Fibroblast of villous mesenchyme (primary cell): ENCODE data around the gene DSG2. TPM values are rescaled to one million over a fixed set of nuclear protein-coding genes. Genes with fewer than 3 reads are reported as not detected.
A peak's percentile ranks its signal among the peaks of the same experiment; 100 is the strongest.
"Not testable (repeated sequence)": the region's sequence is repeated elsewhere in the genome, so short reads cannot be mapped to it uniquely, and the experiment has no call there.

Experiments
- DNase-seq: peaks from one replicate; pipeline ENCODE4 v3.0.0-alpha.2; 2010; ENCODE audit warnings: low read depth
- H3K4me3 ChIP-seq: 2 replicates; pipeline ENCODE4 v1.5.1; 2011; ENCODE audit warnings: low read depth, mild to moderate bottlenecking, low read length
- total RNA-seq: library from RNA; depleted of rRNA; stranded (reverse); fragments of >200 nt; gene quantifications from 2 replicates; pipeline ENCODE4 v1.2.3, GENCODE V29; 2012
- TF ChIP-seq, protein P1 (sequence below): IDR thresholded peaks from 2 replicates; pipeline ENCODE4 v1.5.1; 2012; ENCODE audit warnings: low read depth, mild to moderate bottlenecking, low read length; ENCODE audit not compliant: insufficient read depth

The DSG2 gene
- total RNA-seq, 1 donor = 2.6 TPM

DNA sequence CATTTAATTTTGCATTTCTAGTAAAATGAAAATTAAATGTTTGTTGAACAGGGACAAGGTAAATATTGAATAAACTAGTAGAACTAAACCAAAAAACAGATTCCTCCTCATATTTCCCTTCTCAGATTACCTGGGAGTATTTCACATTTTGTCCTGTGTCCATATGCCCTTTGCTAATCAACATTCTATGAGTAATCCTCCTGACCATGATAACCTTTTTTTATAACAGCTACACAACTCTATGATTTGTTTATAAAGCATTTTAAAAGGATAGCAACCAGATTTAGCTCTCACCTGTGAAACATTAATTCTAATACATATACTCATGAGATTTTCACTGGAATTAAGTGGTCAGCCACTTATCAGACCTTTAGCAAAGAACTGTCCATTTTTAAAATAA, 7.1 kb upstream of the DSG2 start:
- TF ChIP-seq, protein P1, sequence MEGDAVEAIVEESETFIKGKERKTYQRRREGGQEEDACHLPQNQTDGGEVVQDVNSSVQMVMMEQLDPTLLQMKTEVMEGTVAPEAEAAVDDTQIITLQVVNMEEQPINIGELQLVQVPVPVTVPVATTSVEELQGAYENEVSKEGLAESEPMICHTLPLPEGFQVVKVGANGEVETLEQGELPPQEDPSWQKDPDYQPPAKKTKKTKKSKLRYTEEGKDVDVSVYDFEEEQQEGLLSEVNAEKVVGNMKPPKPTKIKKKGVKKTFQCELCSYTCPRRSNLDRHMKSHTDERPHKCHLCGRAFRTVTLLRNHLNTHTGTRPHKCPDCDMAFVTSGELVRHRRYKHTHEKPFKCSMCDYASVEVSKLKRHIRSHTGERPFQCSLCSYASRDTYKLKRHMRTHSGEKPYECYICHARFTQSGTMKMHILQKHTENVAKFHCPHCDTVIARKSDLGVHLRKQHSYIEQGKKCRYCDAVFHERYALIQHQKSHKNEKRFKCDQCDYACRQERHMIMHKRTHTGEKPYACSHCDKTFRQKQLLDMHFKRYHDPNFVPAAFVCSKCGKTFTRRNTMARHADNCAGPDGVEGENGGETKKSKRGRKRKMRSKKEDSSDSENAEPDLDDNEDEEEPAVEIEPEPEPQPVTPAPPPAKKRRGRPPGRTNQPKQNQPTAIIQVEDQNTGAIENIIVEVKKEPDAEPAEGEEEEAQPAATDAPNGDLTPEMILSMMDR = no peak
- no peak for DNase-seq
- H3K4me3 ChIP-seq = no peak overlapping the region

DNA sequence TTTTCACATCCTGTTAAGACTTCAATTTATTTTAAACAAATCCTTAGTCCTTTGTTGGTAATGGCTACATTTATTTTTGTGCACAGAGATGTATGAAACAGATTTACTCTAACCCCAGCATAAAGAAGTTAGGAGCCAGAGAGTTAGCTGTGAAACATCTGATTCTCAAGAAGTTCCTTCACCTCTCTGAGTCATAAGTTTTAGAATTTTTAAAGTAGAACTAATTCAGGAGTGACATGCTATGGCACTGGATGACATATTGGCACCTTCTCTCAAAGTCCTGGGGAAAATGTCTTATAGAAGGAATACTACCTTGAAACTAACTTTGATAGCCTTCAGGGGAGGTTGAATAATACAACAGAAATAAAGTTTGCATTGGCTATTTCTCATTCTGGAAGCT, 6.4 kb upstream of the DSG2 start:
- DNase-seq = no peak
- H3K4me3 ChIP-seq = no peak overlapping the region
- TF ChIP-seq, protein P1 = no peak

DNA sequence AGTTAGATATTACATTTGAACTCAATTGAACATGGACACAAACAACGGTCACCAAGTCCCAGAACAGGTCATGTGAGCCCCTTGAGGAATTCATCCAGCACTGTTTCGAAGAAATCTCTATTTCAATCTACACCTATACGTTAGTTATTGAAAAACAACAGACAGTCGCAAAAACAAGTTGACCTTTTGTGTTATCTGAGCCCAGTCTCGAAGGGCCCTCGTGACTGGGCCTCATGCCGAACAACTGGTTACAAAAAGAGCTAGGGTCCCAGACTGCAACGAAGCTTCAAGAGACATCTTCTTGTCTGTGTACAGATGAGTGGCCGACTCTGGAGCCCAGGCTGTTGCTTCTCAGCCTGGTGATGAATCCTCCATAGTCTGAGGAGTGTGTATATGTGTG, 5.3 kb upstream of the DSG2 start:
- H3K4me3 ChIP-seq = no peak overlapping the region
- TF ChIP-seq, protein P1 = no peak
- no peak for DNase-seq

DNA sequence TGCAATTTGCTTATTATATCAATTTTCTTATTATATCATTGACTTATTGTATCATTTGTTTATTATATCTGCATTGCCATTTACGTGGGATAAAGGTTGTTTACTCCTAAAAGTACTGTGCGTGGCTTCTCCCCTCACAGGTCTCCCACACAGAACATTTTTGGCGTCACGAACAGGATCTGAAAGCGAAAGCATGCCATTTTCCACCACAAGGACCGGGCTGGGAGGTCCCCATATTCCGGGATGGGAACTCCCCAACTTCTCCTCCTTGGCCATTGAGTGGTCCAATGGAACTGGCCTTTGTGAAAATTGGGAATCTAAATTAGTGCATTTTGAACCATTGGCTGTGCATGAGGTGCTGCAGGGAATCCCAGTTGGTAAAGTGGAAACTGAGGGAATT, 4.8 kb upstream of the DSG2 start:
- H3K4me3 ChIP-seq = no peak overlapping the region
- no peak for DNase-seq
- TF ChIP-seq, protein P1 = no peak

DNA sequence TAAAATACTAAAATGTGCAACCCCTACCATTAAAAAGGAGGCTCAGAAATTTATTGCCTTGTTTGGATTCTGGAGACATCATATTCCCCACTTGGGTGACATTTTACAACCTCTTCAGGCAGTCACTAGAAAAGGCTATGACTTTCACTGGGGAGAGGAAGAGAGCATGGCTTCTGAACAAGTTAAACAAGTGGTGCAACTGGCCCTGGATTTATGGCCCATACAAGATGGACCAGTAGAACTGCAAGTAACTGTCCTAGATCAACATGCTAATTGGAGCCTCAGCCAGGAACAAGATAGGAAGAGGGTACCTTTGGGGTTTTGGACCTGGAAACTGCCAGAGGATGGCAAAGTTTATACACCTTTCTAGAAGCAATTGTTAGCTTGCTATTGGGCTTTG, 4.0 kb upstream of the DSG2 start:
- no peak for DNase-seq
- no peak overlapping the region for H3K4me3 ChIP-seq
- TF ChIP-seq, protein P1 = no peak

DNA sequence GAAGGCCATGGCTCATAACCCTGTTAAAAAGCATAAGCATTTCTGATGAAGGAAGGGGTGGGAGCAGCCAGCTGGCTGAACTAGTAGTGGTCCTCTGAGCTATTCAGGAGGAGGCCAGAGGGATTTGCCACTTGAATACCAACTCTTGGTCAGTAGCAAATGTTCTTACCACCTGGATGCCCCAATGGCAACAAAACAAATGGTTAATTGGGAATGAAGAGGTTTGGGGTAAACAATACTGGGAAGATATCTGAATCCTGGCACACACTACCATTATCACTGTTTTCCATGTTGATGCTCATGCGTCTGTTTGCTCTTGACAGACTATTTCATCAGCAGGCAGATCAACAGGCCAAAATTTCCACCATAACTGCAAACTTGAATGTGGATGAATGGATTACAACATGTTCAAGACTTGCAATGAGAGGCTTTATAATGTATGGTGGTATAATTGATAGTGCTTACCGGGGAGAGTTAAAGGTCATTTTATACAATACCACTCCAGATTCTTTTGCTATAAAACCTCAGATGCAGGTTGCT, 3.2 kb upstream of the DSG2 start:
- H3K4me3 ChIP-seq, DNase-seq: not testable (repeated sequence)

DNA sequence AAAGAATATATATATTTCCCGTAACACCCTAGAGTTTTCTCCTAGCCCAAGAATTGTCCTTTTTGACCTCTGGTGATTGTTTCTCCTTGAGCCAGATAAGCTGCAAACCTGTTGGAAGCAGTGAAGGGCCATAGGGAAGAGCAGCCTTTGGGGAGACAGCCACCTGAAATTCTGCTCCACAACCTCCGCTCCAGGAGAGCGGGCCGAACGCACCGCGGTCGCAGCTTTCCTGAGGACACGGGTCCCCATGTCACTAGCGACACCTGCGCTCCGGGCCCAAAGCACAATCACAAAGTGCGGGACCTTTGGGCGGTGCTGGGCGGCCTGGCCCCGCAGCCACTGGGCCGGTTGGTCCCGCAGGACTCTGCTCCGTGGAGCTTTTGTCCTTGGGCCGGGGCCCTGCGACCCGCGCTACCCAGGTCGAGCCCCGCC, 557 bp upstream of the DSG2 start:
- DNase-seq = no peak
- H3K4me3 ChIP-seq = peak overlapping the region; percentile 72
- TF ChIP-seq, protein P1 = no peak
